ENCODE results near the gene TLNRD1. TPM values are rescaled to one million over a fixed set of nuclear protein-coding genes. Genes with fewer than 3 reads are reported as not detected.

The TLNRD1 gene
- total RNA-seq, 1 experiment from 2014 or later = 14.9 TPM

DNA sequence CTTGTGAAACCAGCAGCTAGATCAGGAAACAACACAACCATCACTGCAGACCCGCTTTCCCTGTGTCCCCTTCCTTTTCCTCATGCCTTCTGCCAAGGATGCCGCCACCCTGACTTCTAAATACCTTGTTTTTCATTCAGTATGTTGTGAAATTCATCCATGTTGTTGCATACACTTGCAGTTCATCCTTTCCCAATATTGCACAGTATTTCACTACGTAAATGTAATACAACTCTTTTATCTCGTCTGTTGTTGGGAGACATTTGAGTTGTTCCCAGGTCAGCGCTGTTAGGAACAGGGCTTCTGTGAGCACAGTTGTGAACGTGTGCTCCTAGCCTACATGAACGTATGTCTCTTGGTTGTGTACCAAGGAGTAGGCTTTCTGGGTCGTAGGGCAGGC is 24.2 kb downstream of the TLNRD1 start:
- Histone ChIP-seq H3K9me3 (ENCODE audit: insufficient read depth, low read depth) (0 out of 2 replicates have a peak, but pooled peaks cover 6% of the 10 kb centered on the region), H2AFZ (no peak overlapping the region), H3F3A (ENCODE audit: insufficient read depth, low read depth) (peaks cover 4% of the 10 kb centered on the region; the same call in 1 of the 2 replicates), H3K79me2 (ENCODE audit: low read depth) (no peaks in the 10 kb centered on the region), H3K4me3 (no peak overlapping the region), H3K36me3 (ENCODE audit: low read depth) (no peaks in the 10 kb centered on the region), H4K20me1 (ENCODE audit: insufficient read depth) (no peaks in the 10 kb centered on the region), H3K4me1 (replicated peaks; ENCODE audit: insufficient read depth) (peaks cover 11% of the 10 kb centered on the region; the same call in 1 of the 2 replicates), H3K27ac (no peak overlapping the region), H3K9me2 (ENCODE audit: insufficient read depth) (no peaks in the 10 kb centered on the region), H3K27me3 (ENCODE audit: insufficient read depth, low read depth) (no peaks in the 10 kb centered on the region), H3K4me2 (no peak overlapping the region)
- no TSS peak for BruUV-seq (replicated peaks)
- DNase-seq = no peak
- TF ChIP-seq EZH2 (IDR thresholded peaks at IDR 0.05; ENCODE audit: low read depth) = no peak
- TF ChIP-seq, protein P1, sequence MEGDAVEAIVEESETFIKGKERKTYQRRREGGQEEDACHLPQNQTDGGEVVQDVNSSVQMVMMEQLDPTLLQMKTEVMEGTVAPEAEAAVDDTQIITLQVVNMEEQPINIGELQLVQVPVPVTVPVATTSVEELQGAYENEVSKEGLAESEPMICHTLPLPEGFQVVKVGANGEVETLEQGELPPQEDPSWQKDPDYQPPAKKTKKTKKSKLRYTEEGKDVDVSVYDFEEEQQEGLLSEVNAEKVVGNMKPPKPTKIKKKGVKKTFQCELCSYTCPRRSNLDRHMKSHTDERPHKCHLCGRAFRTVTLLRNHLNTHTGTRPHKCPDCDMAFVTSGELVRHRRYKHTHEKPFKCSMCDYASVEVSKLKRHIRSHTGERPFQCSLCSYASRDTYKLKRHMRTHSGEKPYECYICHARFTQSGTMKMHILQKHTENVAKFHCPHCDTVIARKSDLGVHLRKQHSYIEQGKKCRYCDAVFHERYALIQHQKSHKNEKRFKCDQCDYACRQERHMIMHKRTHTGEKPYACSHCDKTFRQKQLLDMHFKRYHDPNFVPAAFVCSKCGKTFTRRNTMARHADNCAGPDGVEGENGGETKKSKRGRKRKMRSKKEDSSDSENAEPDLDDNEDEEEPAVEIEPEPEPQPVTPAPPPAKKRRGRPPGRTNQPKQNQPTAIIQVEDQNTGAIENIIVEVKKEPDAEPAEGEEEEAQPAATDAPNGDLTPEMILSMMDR (conservative IDR thresholded peaks at IDR 0.05) = no peak
- POLR2A ChIA-PET (ENCODE audit: unreplicated experiment) = no interaction called here
- CTCF ChIA-PET = no interaction called here
- intact Hi-C loops (cut with micrococcal nuclease; ENCODE audit: unreplicated experiment) = no loop called here

DNA sequence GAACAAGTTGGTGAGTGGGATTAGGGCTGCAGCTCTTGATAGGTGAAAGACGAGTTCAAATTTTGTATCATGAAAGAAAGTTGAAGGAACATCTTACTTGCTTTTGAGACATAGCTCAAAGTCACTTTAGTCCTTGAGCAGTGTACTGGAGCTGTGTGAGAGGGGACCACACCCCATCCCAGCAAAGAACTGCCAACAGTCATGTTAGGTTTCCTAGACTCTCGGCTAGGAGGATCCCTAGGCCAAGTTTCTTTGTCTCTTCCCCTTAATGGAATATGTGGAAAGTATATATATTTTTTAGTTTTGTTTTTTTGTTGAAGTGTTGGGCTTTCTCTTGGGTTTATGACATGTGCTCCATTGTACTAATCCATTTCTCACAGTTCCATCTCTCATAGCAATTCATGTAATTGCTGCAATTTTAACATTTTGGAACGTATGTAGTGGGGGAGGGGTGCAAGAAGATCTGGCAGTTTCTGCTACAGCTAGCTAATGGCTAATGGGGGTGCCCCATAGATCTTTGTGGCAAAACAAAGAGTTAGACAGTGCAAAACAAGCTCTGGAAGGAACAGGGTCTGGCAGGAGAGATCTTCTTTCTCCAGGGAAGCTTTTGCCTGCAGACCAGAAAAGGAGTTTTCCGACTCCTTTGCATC is 25.1 kb downstream of the TLNRD1 start:
- ChIA-PET POLR2A (ENCODE audit: unreplicated experiment) (interaction anchor here (0.6 kb wide), 1 partner anchor 26 kb away, joined by 4 read pairs; no protein-coding TSS in a partner anchor), CTCF (no interaction called here)
- Histone ChIP-seq H3K79me2 (ENCODE audit: low read depth) (no peaks in the 10 kb centered on the region), H3K27ac (no peak overlapping the region), H3K4me1 (replicated peaks; ENCODE audit: insufficient read depth) (peaks cover 11% of the 10 kb centered on the region; the same call in 1 of the 2 replicates), H2AFZ (no peak overlapping the region), H3K4me3 (no peak overlapping the region), H3K36me3 (ENCODE audit: low read depth) (no peaks in the 10 kb centered on the region), H3K9me2 (ENCODE audit: insufficient read depth) (no peaks in the 10 kb centered on the region), H4K20me1 (ENCODE audit: insufficient read depth) (no peaks in the 10 kb centered on the region), H3K4me2 (no peak overlapping the region), H3K9me3 (ENCODE audit: insufficient read depth, low read depth) (peaks cover 15% of the 10 kb centered on the region; the same call in 1 of the 2 replicates), H3F3A (ENCODE audit: insufficient read depth, low read depth) (peaks cover 6% of the 10 kb centered on the region; the same call in 1 of the 2 replicates), H3K27me3 (ENCODE audit: insufficient read depth, low read depth) (no peaks in the 10 kb centered on the region)
- TF ChIP-seq EZH2 (IDR thresholded peaks at IDR 0.05; ENCODE audit: low read depth) = no peak
- TF ChIP-seq, protein P1 (conservative IDR thresholded peaks at IDR 0.05) = no peak
- BruUV-seq (replicated peaks) = no TSS peak
- DNase-seq = no peak
- intact Hi-C loops (cut with micrococcal nuclease; ENCODE audit: unreplicated experiment) = no loop called here

DNA sequence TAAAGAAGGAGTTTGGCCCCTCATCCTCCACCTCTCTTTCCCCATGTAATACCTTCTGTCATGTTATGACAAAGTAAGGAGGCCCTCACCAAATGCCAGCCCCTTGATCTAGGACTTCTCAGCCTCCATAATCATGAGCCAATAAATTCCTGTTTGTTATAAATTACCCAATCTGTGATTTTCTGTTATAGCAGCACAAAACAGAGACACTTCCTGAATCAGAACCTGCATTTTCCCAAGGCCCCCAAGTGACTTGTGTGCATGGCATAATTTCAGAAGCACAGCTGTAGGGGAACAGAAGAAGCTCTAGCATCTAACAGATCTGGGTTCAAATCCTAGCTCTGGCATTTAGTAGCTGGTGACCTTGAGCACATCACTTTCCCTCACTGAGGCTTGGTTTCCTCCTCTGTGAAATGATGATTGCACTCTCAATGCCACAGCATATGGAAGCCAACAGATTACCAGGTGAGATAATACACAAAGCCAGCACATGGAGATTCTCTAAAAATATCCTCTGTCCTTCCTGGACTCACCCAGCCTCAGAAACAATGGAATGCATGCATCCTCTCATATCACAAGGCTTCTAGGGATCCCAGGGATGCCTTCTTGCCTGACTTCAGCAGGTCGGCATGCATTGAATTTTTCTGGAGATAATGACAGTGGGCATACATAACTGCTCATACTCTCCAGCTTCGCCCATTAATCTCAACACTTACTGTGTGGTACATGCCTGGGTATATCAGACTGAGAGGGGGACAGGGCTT is 26.3 kb downstream of the TLNRD1 start:
- no TSS peak for BruUV-seq (replicated peaks)
- Histone ChIP-seq H2AFZ (no peak overlapping the region), H3K9me2 (ENCODE audit: insufficient read depth) (no peaks in the 10 kb centered on the region), H3K27ac (no peak overlapping the region), H3F3A (ENCODE audit: insufficient read depth, low read depth) (peaks cover 6% of the 10 kb centered on the region; the same call in 1 of the 2 replicates), H3K4me3 (no peak overlapping the region), H3K9me3 (ENCODE audit: insufficient read depth, low read depth) (peaks cover 22% of the 10 kb centered on the region; the same call in 1 of the 2 replicates), H3K4me1 (replicated peaks; ENCODE audit: insufficient read depth) (peaks cover 11% of the 10 kb centered on the region; the same call in 1 of the 2 replicates), H3K36me3 (ENCODE audit: low read depth) (no peaks in the 10 kb centered on the region; the same call in 1 of the 2 replicates), H3K27me3 (ENCODE audit: insufficient read depth, low read depth) (no peaks in the 10 kb centered on the region), H3K4me2 (no peak overlapping the region), H3K79me2 (ENCODE audit: low read depth) (no peaks in the 10 kb centered on the region), H4K20me1 (ENCODE audit: insufficient read depth) (no peaks in the 10 kb centered on the region)
- intact Hi-C loops (cut with micrococcal nuclease; ENCODE audit: unreplicated experiment) = no loop called here
- DNase-seq = no peak
- TF ChIP-seq, protein P1 (conservative IDR thresholded peaks at IDR 0.05) = no peak
- TF ChIP-seq EZH2 (IDR thresholded peaks at IDR 0.05; ENCODE audit: low read depth) = no peak
- ChIA-PET POLR2A (ENCODE audit: unreplicated experiment) (no interaction called here), CTCF (no interaction called here)

Measured in PC-9 (cell line).